Activated T-cell treated with anti-CD3 and anti-CD28 coated beads, Interleukin-2, amount 50 U/mL, for 72 hours (primary cell): ENCODE data around the gene C5. TPM values are rescaled to one million over a fixed set of nuclear protein-coding genes. Genes with fewer than 3 reads are reported as not detected.

Source experiments
- ATAC-seq, 2 donors: fragments of 150-1000 bp; cut with Tn5 transposase; replicated peaks in 1 of 2; 2 replicates each; pipeline ENCODE4 v1.10.0; 2021; ENCODE audit warnings: moderate library complexity in 2 of 2, mild to moderate bottlenecking in 1 of 2
- DNase-seq, 2 donors: peaks; one replicate each; pipeline ENCODE4 v3.0.0; 2021 to 2022; ENCODE audit warnings: mixed read lengths in 1 of 2
- H3K27ac Mint-ChIP-seq: one replicate; pipeline ENCODE4 v1.8.0; 2022; ENCODE audit warnings: mild to moderate bottlenecking, moderate library complexity, mixed read lengths
- H3K27me3 Mint-ChIP-seq: one replicate; pipeline ENCODE4 v1.8.0; 2022; ENCODE audit warnings: low read depth, mixed read lengths
- H3K36me3 Mint-ChIP-seq, 2 donors: one replicate each; pipeline ENCODE4 v1.8.0; 2022; ENCODE audit warnings: mixed read lengths in 2 of 2, mild to moderate bottlenecking in 1 of 2; ENCODE audit not compliant: insufficient read depth in 2 of 2
- H3K4me1 Mint-ChIP-seq: one replicate; pipeline ENCODE4 v1.8.0; 2022; ENCODE audit warnings: low read depth, mixed read lengths
- H3K4me3 Mint-ChIP-seq, 2 donors: one replicate each; pipeline ENCODE4 v1.8.0; 2022; ENCODE audit warnings: mild to moderate bottlenecking in 2 of 2, mixed read lengths in 2 of 2, moderate library complexity in 2 of 2
- H3K9me3 Mint-ChIP-seq, 2 donors: one replicate each; pipeline ENCODE4 v1.8.0; 2022; ENCODE audit warnings: mixed read lengths in 2 of 2
- total RNA-seq, 2 donors: library from RNA; stranded (reverse); gene quantifications; one replicate each; pipeline ENCODE4 v1.2.3, GENCODE V29; 2022

Gene C5
- total RNA-seq, 2 donors from 2014 or later: 1.9 to 3.5 TPM

DNA sequence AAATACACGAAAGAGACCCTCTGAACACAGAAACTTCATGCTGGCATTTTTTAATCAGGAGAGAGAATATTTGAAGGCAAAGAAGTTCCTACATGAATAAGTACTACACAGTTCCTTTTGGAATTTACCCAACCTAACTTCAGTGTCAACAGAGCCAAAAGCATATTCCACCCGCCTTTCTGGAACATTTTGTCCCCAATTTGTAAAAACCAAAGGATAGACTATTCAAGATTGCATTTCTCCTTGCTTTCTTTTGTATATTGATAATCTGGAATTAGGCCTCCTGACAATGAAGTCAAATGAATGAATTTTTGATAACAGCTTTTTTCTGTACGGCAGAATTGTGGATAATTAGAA, 84.1 kb downstream of the C5 start:
- Mint-ChIP-seq H3K27me3 (no peaks in the 10 kb centered on the region), H3K4me1 (no peaks in the 10 kb centered on the region), H3K4me3 (no peak overlapping the region), H3K36me3 (no peaks in the 10 kb centered on the region), H3K27ac (no peak overlapping the region), H3K9me3 (no peaks in the 10 kb centered on the region)
- no peak for DNase-seq
- no peak for ATAC-seq

- no peaks in the 10 kb centered on the region for H3K4me1 Mint-ChIP-seq
- no peaks in the 10 kb centered on the region for H3K27me3 Mint-ChIP-seq
- DNase-seq (no peak), ATAC-seq (no peak)
- H3K4me3 Mint-ChIP-seq: no peak overlapping the region
- H3K27ac Mint-ChIP-seq: no peak overlapping the region
- no peaks in the 10 kb centered on the region for H3K36me3 Mint-ChIP-seq
- H3K9me3 Mint-ChIP-seq: no peaks in the 10 kb centered on the region
These were observed 84.6 kb downstream of the C5 start for GRCh38 chr9:120965344-120966012.

DNA sequence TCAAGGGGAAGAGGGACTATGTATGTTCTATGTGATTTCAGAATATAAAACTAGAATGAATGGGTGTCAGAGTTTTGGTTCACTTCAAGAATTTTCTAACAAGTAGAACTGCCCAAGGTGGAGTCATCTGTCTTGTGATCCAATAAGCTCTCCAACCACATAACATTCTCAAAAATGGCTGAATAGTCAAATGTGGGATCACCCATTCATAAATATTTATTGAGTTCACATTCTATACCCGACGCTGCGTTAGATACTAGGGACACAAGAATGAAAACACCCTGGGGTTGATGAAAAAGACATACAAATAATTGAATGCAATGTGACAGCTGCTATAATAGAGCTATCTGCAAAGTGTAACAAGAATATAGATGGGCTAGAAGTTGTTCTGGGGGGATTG, 88.1 kb downstream of the C5 start:
- Mint-ChIP-seq H3K9me3 (no peaks in the 10 kb centered on the region), H3K27me3 (no peaks in the 10 kb centered on the region), H3K36me3 (no peaks in the 10 kb centered on the region), H3K27ac (no peak overlapping the region), H3K4me3 (no peak overlapping the region), H3K4me1 (no peaks in the 10 kb centered on the region)
- ATAC-seq (no peak), DNase-seq (no peak)

DNA sequence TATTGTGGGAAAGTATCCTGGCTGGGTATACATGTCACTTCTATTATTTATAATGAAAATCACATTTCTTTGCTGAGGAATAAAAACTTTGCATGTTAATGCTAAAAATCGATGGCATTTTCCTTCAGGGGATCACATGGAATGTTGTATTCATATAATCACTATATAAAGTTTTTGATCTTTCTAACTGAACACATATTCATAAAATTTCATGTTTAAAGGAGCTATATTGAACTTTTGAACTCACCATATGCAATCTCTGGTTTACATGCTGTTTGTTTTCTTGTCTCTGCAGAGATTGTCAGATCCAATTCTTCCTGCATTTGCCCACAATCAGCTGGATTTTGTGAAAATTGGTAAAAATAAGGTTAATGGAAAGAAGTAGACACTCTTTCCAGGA, 90.1 kb downstream of the C5 start:
- no peak overlapping the region for H3K27ac Mint-ChIP-seq
- no peaks in the 10 kb centered on the region for H3K36me3 Mint-ChIP-seq
- no peak for ATAC-seq
- no peaks in the 10 kb centered on the region for H3K4me1 Mint-ChIP-seq
- DNase-seq: no peak
- H3K27me3 Mint-ChIP-seq: no peaks in the 10 kb centered on the region
- no peak overlapping the region for H3K4me3 Mint-ChIP-seq
- H3K9me3 Mint-ChIP-seq: no peaks in the 10 kb centered on the region

GRCh38 chr9:120956862-120957261, 93.2 kb downstream of the C5 start:
- H3K27ac Mint-ChIP-seq: no peak overlapping the region
- H3K27me3 Mint-ChIP-seq: no peaks in the 10 kb centered on the region
- H3K36me3 Mint-ChIP-seq: no peaks in the 10 kb centered on the region
- no peaks in the 10 kb centered on the region for H3K9me3 Mint-ChIP-seq
- no peak for DNase-seq
- H3K4me3 Mint-ChIP-seq: no peak overlapping the region
- no peaks in the 10 kb centered on the region for H3K4me1 Mint-ChIP-seq
- ATAC-seq: no peak

DNA sequence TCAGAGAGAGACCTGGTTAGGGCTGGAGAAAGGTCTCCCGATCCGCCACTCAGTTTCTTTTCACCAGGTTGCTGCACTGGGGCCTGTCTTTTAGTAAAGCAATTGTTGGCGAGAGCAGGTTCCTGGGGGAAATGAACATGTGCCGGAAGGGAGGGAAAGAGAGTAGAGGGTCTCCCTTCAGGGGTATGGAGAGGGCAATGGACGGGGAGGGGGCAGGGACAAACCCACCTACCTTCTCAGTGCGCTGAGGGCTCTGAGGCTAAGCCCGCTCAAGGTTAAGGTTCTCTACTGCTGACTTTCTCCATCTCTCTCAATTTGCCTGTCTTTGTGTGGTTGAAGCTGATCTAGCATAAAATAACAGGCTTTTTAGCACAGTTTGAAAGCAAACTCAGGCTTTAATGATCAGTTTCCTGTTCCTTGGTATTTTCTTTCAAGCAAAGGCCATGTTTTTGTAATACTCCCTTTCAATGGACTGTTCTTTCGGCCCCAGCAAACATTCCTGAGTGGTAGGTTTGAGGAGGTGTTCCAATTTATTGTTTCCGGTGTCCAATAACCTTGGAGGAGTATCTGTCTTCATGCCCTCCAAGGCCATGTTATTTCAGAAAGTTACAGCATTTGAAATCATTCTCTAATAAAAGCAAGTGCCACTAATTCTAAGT, 98.0 kb downstream of the C5 start:
- no peak for DNase-seq
- no peaks in the 10 kb centered on the region for H3K27me3 Mint-ChIP-seq
- ATAC-seq: no peak
- H3K4me3 Mint-ChIP-seq: no peak overlapping the region
- H3K4me1 Mint-ChIP-seq: no peaks in the 10 kb centered on the region
- H3K9me3 Mint-ChIP-seq: no peaks in the 10 kb centered on the region
- H3K27ac Mint-ChIP-seq: no peak overlapping the region
- H3K36me3 Mint-ChIP-seq: no peaks in the 10 kb centered on the region

DNA sequence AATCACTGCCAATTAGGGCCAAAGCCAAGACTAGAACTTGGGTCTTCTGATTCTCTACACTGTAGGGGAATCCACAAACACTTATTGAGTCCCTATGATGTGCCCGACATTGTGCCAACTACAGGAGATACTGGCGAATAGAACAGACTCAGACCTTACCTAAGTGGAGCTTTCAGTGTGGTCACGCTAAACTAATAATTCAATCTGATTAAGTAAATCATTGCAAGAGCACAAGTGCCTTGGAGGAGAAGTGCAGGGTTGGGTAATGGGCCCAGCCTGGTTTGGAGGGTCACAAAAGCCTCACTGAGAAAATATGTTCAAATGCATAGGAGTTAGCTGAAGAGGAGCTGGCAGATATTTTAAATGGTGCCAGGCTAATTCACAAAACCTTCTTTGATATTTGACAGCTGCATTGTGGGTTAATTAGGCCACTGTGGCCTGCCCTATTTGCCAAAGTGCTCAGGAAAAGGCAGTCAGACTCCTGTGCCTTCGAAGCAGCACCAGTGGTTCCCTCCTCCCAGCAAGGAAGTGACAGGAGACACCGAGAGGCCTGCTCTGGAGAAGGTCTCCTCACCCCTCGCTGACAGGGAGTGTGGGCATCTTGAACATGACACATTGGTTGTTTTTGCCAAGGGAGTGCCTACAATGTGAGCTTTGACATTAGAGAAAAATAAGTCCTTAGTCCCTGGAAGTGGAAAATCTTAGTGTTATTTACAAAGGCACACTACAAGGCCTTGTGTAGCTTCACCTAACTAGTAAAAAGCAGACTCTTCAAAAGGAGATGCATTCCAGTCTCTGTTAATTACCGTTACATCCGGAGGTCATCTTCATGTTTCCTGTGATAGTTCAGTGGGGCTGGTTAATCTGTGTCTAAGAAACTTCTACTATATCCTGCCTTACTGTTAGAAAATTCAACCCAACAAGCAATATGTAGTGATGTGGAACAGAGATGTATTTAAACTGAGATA, 99.4 kb downstream of the C5 start:
- DNase-seq: no peak
- Mint-ChIP-seq H3K27ac (no peak overlapping the region), H3K4me3 (no peak overlapping the region), H3K4me1 (no peaks in the 10 kb centered on the region), H3K36me3 (no peaks in the 10 kb centered on the region), H3K9me3 (no peaks in the 10 kb centered on the region), H3K27me3 (no peaks in the 10 kb centered on the region)
- no peak for ATAC-seq

DNA sequence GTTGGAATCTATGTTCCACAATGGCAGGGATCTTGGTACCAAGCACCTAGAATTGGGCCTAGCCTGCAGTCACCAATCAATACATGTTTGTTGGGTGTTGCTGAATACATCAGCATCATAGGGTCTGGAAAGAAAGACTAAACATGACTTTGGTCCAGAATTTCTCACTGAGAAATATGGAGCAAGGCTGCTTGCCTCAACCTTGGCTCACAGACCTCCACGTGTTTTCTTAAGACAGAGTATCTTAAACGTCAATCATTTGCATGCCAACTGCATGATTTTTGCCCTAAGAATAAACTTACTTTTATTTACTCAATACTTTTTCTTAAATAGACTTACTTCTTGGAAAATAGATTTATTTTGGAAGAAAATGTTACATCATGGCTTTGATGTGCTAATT, 100.8 kb downstream of the C5 start:
- Mint-ChIP-seq H3K27me3 (no peaks in the 10 kb centered on the region), H3K4me3 (no peak overlapping the region), H3K36me3 (no peaks in the 10 kb centered on the region), H3K9me3 (no peaks in the 10 kb centered on the region), H3K27ac (no peak overlapping the region), H3K4me1 (no peaks in the 10 kb centered on the region)
- ATAC-seq: no peak
- no peak for DNase-seq

- no peaks in the 10 kb centered on the region for H3K4me1 Mint-ChIP-seq
- no peaks in the 10 kb centered on the region for H3K27me3 Mint-ChIP-seq
- no peaks in the 10 kb centered on the region for H3K36me3 Mint-ChIP-seq
- no peaks in the 10 kb centered on the region for H3K9me3 Mint-ChIP-seq
- ATAC-seq (no peak), DNase-seq (no peak)
- no peak overlapping the region for H3K4me3 Mint-ChIP-seq
- H3K27ac Mint-ChIP-seq: no peak overlapping the region
These were observed 101.3 kb downstream of the C5 start for GRCh38 chr9:120948824-120949223.

- Mint-ChIP-seq H3K27me3 (no peaks in the 10 kb centered on the region), H3K27ac (no peak overlapping the region), H3K9me3 (no peaks in the 10 kb centered on the region), H3K4me1 (no peaks in the 10 kb centered on the region), H3K36me3 (no peaks in the 10 kb centered on the region), H3K4me3 (no peak overlapping the region)
- DNase-seq (no peak), ATAC-seq (no peak)
These were observed 102.9 kb downstream of the C5 start for GRCh38 chr9:120947222-120947621.

- DNase-seq: no peak
- Mint-ChIP-seq H3K4me3 (no peak overlapping the region), H3K9me3 (no peaks in the 10 kb centered on the region), H3K4me1 (no peaks in the 10 kb centered on the region), H3K36me3 (no peaks in the 10 kb centered on the region), H3K27me3 (no peaks in the 10 kb centered on the region), H3K27ac (no peak overlapping the region)
- ATAC-seq: no peak
These were observed 103.8 kb downstream of the C5 start for GRCh38 chr9:120946259-120946658.

- Mint-ChIP-seq H3K27me3 (no peaks in the 10 kb centered on the region), H3K4me1 (no peaks in the 10 kb centered on the region), H3K9me3 (no peaks in the 10 kb centered on the region), H3K27ac (no peak overlapping the region), H3K36me3 (no peaks in the 10 kb centered on the region), H3K4me3 (no peak overlapping the region)
- ATAC-seq: no peak
- no peak for DNase-seq
These were observed 105.1 kb downstream of the C5 start for GRCh38 chr9:120944948-120945347.

- Mint-ChIP-seq H3K9me3 (no peaks in the 10 kb centered on the region), H3K27ac (no peak overlapping the region), H3K4me1 (no peaks in the 10 kb centered on the region), H3K4me3 (no peak overlapping the region), H3K36me3 (no peaks in the 10 kb centered on the region), H3K27me3 (no peaks in the 10 kb centered on the region)
- no peak for DNase-seq
- ATAC-seq: no peak
These were observed 105.6 kb downstream of the C5 start for GRCh38 chr9:120944434-120944843.
